Vagina (tissue), 2 donors: ENCODE results near the gene MEGF6. TPM values are rescaled to one million over a fixed set of nuclear protein-coding genes. Genes with fewer than 3 reads are reported as not detected.

Experiments used
- DNase-seq, 2 donors: peaks; one replicate each; pipeline ENCODE4 v3.0.0-alpha.2; 2017; ENCODE audit errors: extremely low spot score in 2 of 2
- H3K27ac ChIP-seq: fragments of 200-600 bp; sonication (generic); one replicate; pipeline ENCODE4 v1.5.1; 2019
- H3K27me3 ChIP-seq: fragments of 200-600 bp; sonication (generic); one replicate; pipeline ENCODE4 v1.5.1; 2019
- H3K36me3 ChIP-seq, 2 donors: fragments of 200-600 bp; sonication (generic); one replicate each; pipeline ENCODE4 v1.5.1; 2017 to 2019
- H3K4me1 ChIP-seq: fragments of 200-600 bp; sonication (generic); one replicate; pipeline ENCODE4 v1.5.1; 2019
- H3K4me3 ChIP-seq, 2 donors: fragments of 200-600 bp; sonication (generic); 1 replicate in 1 of 2; 2 replicates in 1 of 2; pipeline ENCODE4 v1.5.1; 2016 to 2019
- H3K9me3 ChIP-seq: fragments of 200-600 bp; sonication (generic); one replicate; pipeline ENCODE4 v1.5.1; 2019
- POLR2A ChIP-seq, 2 donors: fragments of 450-650 bp; IDR thresholded peaks; one replicate each; pipeline ENCODE4 v1.6.1; 2017; ENCODE audit warnings: antibody characterized with exemption in 2 of 2, mild to moderate bottlenecking in 2 of 2, moderate library complexity in 2 of 2
- POLR2AphosphoS5 ChIP-seq, 2 donors: sonication (generic); formaldehyde crosslinking; IDR thresholded peaks; one replicate each; pipeline ENCODE4 v1.9.0; 2017; ENCODE audit warnings: antibody characterized with exemption in 2 of 2, mild to moderate bottlenecking in 2 of 2, low read depth in 1 of 2; ENCODE audit not compliant: insufficient read depth in 1 of 2
- intact Hi-C: fragments of 100-400 bp; cut with DNase I; formaldehyde crosslinking; loops from one replicate; pipeline ENCODE4 v1.15.1; 2023
- total RNA-seq: library from RNA; depleted of rRNA; stranded (reverse); fragments of >200 nt; gene quantifications from one replicate; pipeline ENCODE4 v1.2.3, GENCODE V29; 2016
- TF ChIP-seq, protein P1 (sequence below), 3 experiments: fragments of 450-650 bp in 2 of 3; fragments of 200-600 bp in 1 of 3; sonication (generic) in 1 of 3; IDR thresholded peaks; one replicate each; pipeline ENCODE4 v1.5.1; 2017 to 2019; ENCODE audit warnings: antibody characterized with exemption in 3 of 3, mild to moderate bottlenecking in 2 of 3, moderate library complexity in 2 of 3

The MEGF6 gene
- total RNA-seq, 1 donor from 2014 or later: 37.6 TPM

- Histone ChIP-seq H3K4me3 (no peak overlapping the region), H3K9me3 (no peaks in the 10 kb centered on the region), H3K4me1 (no peaks in the 10 kb centered on the region), H3K27me3 (no peaks in the 10 kb centered on the region), H3K36me3 (no peaks in the 10 kb centered on the region), H3K27ac (no peak overlapping the region)
- DNase-seq: no peak
- intact Hi-C loops: no loop called here
- TF ChIP-seq POLR2A (IDR thresholded peaks at IDR 0.05) (no peak), POLR2AphosphoS5 (IDR thresholded peaks at IDR 0.05; ENCODE audit: insufficient read depth in 1 of 2, low read depth in 1 of 2) (no peak)
- TF ChIP-seq, protein P1, sequence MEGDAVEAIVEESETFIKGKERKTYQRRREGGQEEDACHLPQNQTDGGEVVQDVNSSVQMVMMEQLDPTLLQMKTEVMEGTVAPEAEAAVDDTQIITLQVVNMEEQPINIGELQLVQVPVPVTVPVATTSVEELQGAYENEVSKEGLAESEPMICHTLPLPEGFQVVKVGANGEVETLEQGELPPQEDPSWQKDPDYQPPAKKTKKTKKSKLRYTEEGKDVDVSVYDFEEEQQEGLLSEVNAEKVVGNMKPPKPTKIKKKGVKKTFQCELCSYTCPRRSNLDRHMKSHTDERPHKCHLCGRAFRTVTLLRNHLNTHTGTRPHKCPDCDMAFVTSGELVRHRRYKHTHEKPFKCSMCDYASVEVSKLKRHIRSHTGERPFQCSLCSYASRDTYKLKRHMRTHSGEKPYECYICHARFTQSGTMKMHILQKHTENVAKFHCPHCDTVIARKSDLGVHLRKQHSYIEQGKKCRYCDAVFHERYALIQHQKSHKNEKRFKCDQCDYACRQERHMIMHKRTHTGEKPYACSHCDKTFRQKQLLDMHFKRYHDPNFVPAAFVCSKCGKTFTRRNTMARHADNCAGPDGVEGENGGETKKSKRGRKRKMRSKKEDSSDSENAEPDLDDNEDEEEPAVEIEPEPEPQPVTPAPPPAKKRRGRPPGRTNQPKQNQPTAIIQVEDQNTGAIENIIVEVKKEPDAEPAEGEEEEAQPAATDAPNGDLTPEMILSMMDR (IDR thresholded peaks at IDR 0.05): no peak
Observed at GRCh38 chr1:3444298-3444697, 167.0 kb downstream of the MEGF6 start.

DNA sequence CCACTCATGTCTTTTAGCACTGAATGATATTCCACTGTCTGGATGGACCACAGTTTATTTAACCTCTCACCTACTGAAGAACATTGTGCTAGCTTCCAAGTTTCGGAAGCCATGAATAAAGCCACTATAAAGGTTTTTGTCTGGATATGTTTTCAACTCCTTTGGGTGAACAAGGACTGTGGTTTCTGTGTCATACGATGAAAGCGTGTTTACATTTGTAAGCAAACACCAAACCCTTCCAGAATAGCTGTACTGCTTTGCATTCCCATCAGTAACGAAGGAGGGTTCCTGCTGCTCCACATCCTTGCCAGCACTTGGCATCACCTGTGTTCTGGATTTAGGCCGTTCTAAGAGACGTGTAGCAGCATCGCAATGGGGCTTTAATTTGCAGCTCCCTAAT, 167.5 kb downstream of the MEGF6 start:
- H3K27me3 ChIP-seq: no peaks in the 10 kb centered on the region
- no peak overlapping the region for H3K27ac ChIP-seq
- intact Hi-C loops: no loop called here
- no peaks in the 10 kb centered on the region for H3K36me3 ChIP-seq
- H3K9me3 ChIP-seq: no peaks in the 10 kb centered on the region
- no peak overlapping the region for H3K4me3 ChIP-seq
- no peak for DNase-seq
- no peaks in the 10 kb centered on the region for H3K4me1 ChIP-seq
- TF ChIP-seq POLR2AphosphoS5 (IDR thresholded peaks at IDR 0.05; ENCODE audit: insufficient read depth in 1 of 2, low read depth in 1 of 2): no peak
- TF ChIP-seq POLR2A (IDR thresholded peaks at IDR 0.05): no peak
- TF ChIP-seq, protein P1 (IDR thresholded peaks at IDR 0.05): no peak

DNA sequence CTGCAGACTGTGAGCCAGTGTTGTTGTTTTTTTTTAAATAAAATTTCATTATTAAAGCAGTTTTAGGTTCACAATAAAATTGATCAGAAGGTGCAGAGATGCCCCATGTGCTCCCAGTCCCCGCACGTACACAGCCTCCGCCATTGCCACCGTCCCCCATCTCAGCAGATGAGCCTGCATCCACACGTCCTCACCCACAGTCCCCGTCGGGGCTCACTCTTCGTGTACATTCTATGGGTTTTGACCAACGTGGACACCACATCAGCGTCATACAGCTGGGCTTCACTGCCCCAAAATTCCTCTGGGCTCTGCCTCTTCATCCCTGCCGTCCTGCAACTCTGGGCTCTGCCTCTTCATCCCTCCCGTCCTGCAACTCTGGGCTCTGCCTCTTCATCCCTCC, 168.4 kb downstream of the MEGF6 start:
- no peak for DNase-seq
- no peaks in the 10 kb centered on the region for H3K4me1 ChIP-seq
- no peaks in the 10 kb centered on the region for H3K9me3 ChIP-seq
- H3K27ac ChIP-seq: no peak overlapping the region
- intact Hi-C loops: no loop called here
- H3K36me3 ChIP-seq: no peaks in the 10 kb centered on the region
- no peaks in the 10 kb centered on the region for H3K27me3 ChIP-seq
- no peak overlapping the region for H3K4me3 ChIP-seq
- TF ChIP-seq POLR2A (IDR thresholded peaks at IDR 0.05): no peak
- TF ChIP-seq POLR2AphosphoS5 (IDR thresholded peaks at IDR 0.05; ENCODE audit: insufficient read depth in 1 of 2, low read depth in 1 of 2): no peak
- TF ChIP-seq, protein P1 (IDR thresholded peaks at IDR 0.05): no peak

DNA sequence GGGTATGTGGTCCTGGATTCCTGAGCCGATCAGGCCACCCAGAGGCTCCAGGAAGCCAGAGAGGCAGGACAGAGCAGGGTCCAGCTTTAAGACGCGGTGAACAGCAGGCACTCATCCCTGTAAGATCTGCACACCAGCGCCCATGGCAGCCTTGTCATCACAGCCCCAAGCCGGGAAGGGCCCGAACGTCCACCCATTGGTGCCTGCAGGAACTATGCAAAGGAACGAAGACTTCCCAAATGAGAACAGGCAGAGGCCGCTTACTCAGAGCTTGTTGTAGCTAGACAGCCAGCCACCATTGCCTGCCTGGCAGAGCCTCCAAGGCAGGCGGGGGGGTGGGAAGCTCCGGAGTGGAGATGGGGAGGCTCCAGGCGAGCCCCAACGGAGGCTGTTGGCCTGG, 169.0 kb downstream of the MEGF6 start:
- H3K27me3 ChIP-seq: no peaks in the 10 kb centered on the region
- H3K4me3 ChIP-seq: no peak overlapping the region
- H3K4me1 ChIP-seq: no peaks in the 10 kb centered on the region
- H3K36me3 ChIP-seq: no peaks in the 10 kb centered on the region
- intact Hi-C loops: no loop called here
- H3K9me3 ChIP-seq: no peaks in the 10 kb centered on the region
- DNase-seq: no peak
- no peak overlapping the region for H3K27ac ChIP-seq
- TF ChIP-seq POLR2A (IDR thresholded peaks at IDR 0.05) (no peak), POLR2AphosphoS5 (IDR thresholded peaks at IDR 0.05; ENCODE audit: insufficient read depth in 1 of 2, low read depth in 1 of 2) (no peak)
- TF ChIP-seq, protein P1 (IDR thresholded peaks at IDR 0.05): no peak

GRCh38 chr1:3441880-3442279, 169.4 kb downstream of the MEGF6 start:
- H3K4me3 ChIP-seq: no peak overlapping the region

More at GRCh38 chr1:3441880-3442279, 169.4 kb downstream of the MEGF6 start:
- no peak overlapping the region for H3K27ac ChIP-seq
- TF ChIP-seq, protein P1 (IDR thresholded peaks at IDR 0.05): no peak
- TF ChIP-seq POLR2A (IDR thresholded peaks at IDR 0.05): no peak
- TF ChIP-seq POLR2AphosphoS5 (IDR thresholded peaks at IDR 0.05; ENCODE audit: insufficient read depth in 1 of 2, low read depth in 1 of 2): no peak
- H3K36me3 ChIP-seq: no peaks in the 10 kb centered on the region
- no peak for DNase-seq
- H3K27me3 ChIP-seq: no peaks in the 10 kb centered on the region
- H3K9me3 ChIP-seq: no peaks in the 10 kb centered on the region
- H3K4me1 ChIP-seq: no peaks in the 10 kb centered on the region
- intact Hi-C loops: no loop called here
